ENCODE measurements around the gene RBM43. TPM values are rescaled to one million over a fixed set of nuclear protein-coding genes. Genes with fewer than 3 reads are reported as not detected.

The RBM43 gene
- total RNA-seq, 1 experiment from 2014 or later = 0.57 TPM

GRCh38 chr2:151228847-151229512 lies 32.7 kb downstream of the RBM43 start:
- DNase-seq (ENCODE audit: low read depth) = no peak

- DNase-seq (ENCODE audit: low read depth) = no peak
These were observed 44.3 kb downstream of the RBM43 start for GRCh38 chr2:151217343-151217742.

GRCh38 chr2:151207100-151207499 lies 54.6 kb downstream of the RBM43 start:
- no peak for DNase-seq (ENCODE audit: low read depth)

GRCh38 chr2:151206446-151206968 lies 55.2 kb downstream of the RBM43 start:
- DNase-seq (ENCODE audit: low read depth) = no peak

GRCh38 chr2:151205571-151205970 lies 56.1 kb downstream of the RBM43 start:
- no peak for DNase-seq (ENCODE audit: low read depth)

- DNase-seq (ENCODE audit: low read depth) = no peak
These were observed 56.9 kb downstream of the RBM43 start for GRCh38 chr2:151204756-151205155.

GRCh38 chr2:151200844-151201243 lies 60.8 kb downstream of the RBM43 start:
- no peak for DNase-seq (ENCODE audit: low read depth)

- no peak for DNase-seq (ENCODE audit: low read depth)
These were observed 61.4 kb downstream of the RBM43 start for GRCh38 chr2:151200277-151200676.

- no peak for DNase-seq (ENCODE audit: low read depth)
These were observed 63.0 kb downstream of the RBM43 start for GRCh38 chr2:151198645-151199044.

Other genes with a start within 250 kb of the RBM43 start
- 32.9 and 39.1 TPM in 2 replicates for gene NMI, start 27.8 kb upstream of the RBM43 start, total RNA-seq (2014; rRNA removed; shearing (Covaris generic))
- gene TNFAIP6, start 95.7 kb upstream of the RBM43 start, total RNA-seq (2014; rRNA removed; shearing (Covaris generic)) = 2.4 and 3.2 TPM in 2 replicates
- gene RIF1, start 148.0 kb upstream of the RBM43 start, total RNA-seq (2014; rRNA removed; shearing (Covaris generic)) = 45.9 and 56.1 TPM in 2 replicates

All from Daoy (cell line).